Thoracic aorta (tissue), 2 donors: Measurements from ENCODE around the gene ADCK1. TPM values are rescaled to one million over a fixed set of nuclear protein-coding genes. Genes with fewer than 3 reads are reported as not detected.

Experiments
- ATAC-seq: fragments of 150-250 bp; one replicate; pipeline ENCODE4 v1.8.0; 2017; ENCODE audit warnings: low read depth; ENCODE audit not compliant: insufficient number of reproducible peaks, low FRiP score
- DNase-seq: peaks from one replicate; pipeline ENCODE4 v3.0.0-alpha.2; 2020; ENCODE audit warnings: low spot score
- H3K27ac ChIP-seq, 2 donors: fragments of 200-600 bp; sonication (generic); 1 replicate in 1 of 2; 2 replicates in 1 of 2; pipeline ENCODE4 v1.5.1; 2016; ENCODE audit warnings: mild to moderate bottlenecking in 2 of 2, moderate library complexity in 2 of 2
- H3K27me3 ChIP-seq: fragments of 200-600 bp; sonication (generic); replicated peaks from 2 replicates; pipeline ENCODE4 v1.6.0; 2016; ENCODE audit warnings: mild to moderate bottlenecking; ENCODE audit not compliant: insufficient read depth
- H3K36me3 ChIP-seq: fragments of 200-600 bp; sonication (generic); one replicate; pipeline ENCODE4 v1.5.1; 2016
- H3K4me1 ChIP-seq, 2 donors: fragments of 200-600 bp; sonication (generic); 1 replicate in 1 of 2; 2 replicates in 1 of 2; pipeline versions ENCODE4 v1.5.1 to v1.6.0; 2016; ENCODE audit warnings: low read depth in 2 of 2, mild to moderate bottlenecking in 1 of 2; ENCODE audit not compliant: control insufficient read depth in 1 of 2
- H3K4me3 ChIP-seq: fragments of 200-600 bp; sonication (generic); 2 replicates; pipeline ENCODE4 v1.5.1; 2016; ENCODE audit warnings: mild to moderate bottlenecking
- H3K9me3 ChIP-seq: fragments of 200-600 bp; sonication (generic); 2 replicates; pipeline ENCODE4 v1.5.1; 2016
- CTCF ChIP-seq: fragments of 200-600 bp; sonication (generic); IDR thresholded peaks from one replicate; pipeline ENCODE4 v1.5.1; 2019; ENCODE audit warnings: antibody characterized with exemption
- total RNA-seq, 2 donors: library from RNA; depleted of rRNA; stranded (reverse); fragments of >200 nt; gene quantifications; one replicate each; pipeline versions ENCODE4 v1.1.0 to v1.2.3, GENCODE V29; 2016

Gene ADCK1
- total RNA-seq, 2 donors from 2014 or later, result 2.2 to 11.2 TPM

GRCh38 chr14:77961847-77962580 is 162.1 kb downstream of the ADCK1 start:
- Histone ChIP-seq H3K9me3 (no peaks in the 10 kb centered on the region), H3K36me3 (no peaks in the 10 kb centered on the region), H3K4me3 (no peak overlapping the region), H3K27ac (no peak overlapping the region), H3K27me3 (no peaks in the 10 kb centered on the region), H3K4me1 (no peaks in the 10 kb centered on the region)
- TF ChIP-seq CTCF, result no peak
- DNase-seq (no peak), ATAC-seq (no peak)

- H3K4me3 ChIP-seq, result no peak overlapping the region
- DNase-seq (no peak), ATAC-seq (no peak)
- no peak overlapping the region for H3K27ac ChIP-seq
- no peaks in the 10 kb centered on the region for H3K9me3 ChIP-seq
- no peaks in the 10 kb centered on the region for H3K36me3 ChIP-seq
- H3K27me3 ChIP-seq, result no peaks in the 10 kb centered on the region
- H3K4me1 ChIP-seq, result no peaks in the 10 kb centered on the region
- TF ChIP-seq CTCF, result no peak
Measured at GRCh38 chr14:77962731-77963520, 163.0 kb downstream of the ADCK1 start.

- H3K4me3 ChIP-seq, result no peak overlapping the region
Measured at GRCh38 chr14:77964586-77964985, 164.7 kb downstream of the ADCK1 start.

GRCh38 chr14:77965050-77965449 is 165.1 kb downstream of the ADCK1 start:
- no peak overlapping the region for H3K4me3 ChIP-seq
- DNase-seq (no peak), ATAC-seq (no peak)
- TF ChIP-seq CTCF, result no peak
- H3K4me1 ChIP-seq, result no peaks in the 10 kb centered on the region
- H3K9me3 ChIP-seq, result no peaks in the 10 kb centered on the region
- no peaks in the 10 kb centered on the region for H3K36me3 ChIP-seq
- no peak overlapping the region for H3K27ac ChIP-seq
- H3K27me3 ChIP-seq, result no peaks in the 10 kb centered on the region

More at GRCh38 chr14:77964586-77964985, 164.7 kb downstream of the ADCK1 start:
- no peak for TF ChIP-seq CTCF
- no peak overlapping the region for H3K27ac ChIP-seq
- H3K4me1 ChIP-seq, result no peaks in the 10 kb centered on the region
- DNase-seq (no peak), ATAC-seq (no peak)
- no peaks in the 10 kb centered on the region for H3K27me3 ChIP-seq
- no peaks in the 10 kb centered on the region for H3K36me3 ChIP-seq
- H3K9me3 ChIP-seq, result no peaks in the 10 kb centered on the region

GRCh38 chr14:77965919-77966435 is 166.1 kb downstream of the ADCK1 start:
- Histone ChIP-seq H3K27me3 (no peaks in the 10 kb centered on the region), H3K27ac (no peak overlapping the region), H3K9me3 (no peaks in the 10 kb centered on the region), H3K4me1 (no peaks in the 10 kb centered on the region), H3K36me3 (no peaks in the 10 kb centered on the region), H3K4me3 (peak overlapping the region; percentile 40)
- ATAC-seq, result no peak
- TF ChIP-seq CTCF, result no peak
- no peak for DNase-seq
